K562 (cell line): ENCODE data around the gene SCYL1. TPM values are rescaled to one million over a fixed set of nuclear protein-coding genes. Genes with fewer than 3 reads are reported as not detected.

ENCODE experiments used
- BACH1 ChIP-seq: fragments of 200-800 bp; sonication (Bioruptor generic); IDR thresholded peaks from 2 replicates; pipeline ENCODE4 v1.6.1; 2016; ENCODE audit warnings: missing genetic modification characterization, missing compliant biosample characterization
- CBFA2T3 ChIP-seq: fragments of 450-650 bp; IDR thresholded peaks from 2 replicates; pipeline ENCODE4 v1.6.1; 2017
- CBX1 ChIP-seq: sonication (generic); IDR thresholded peaks from 2 replicates; pipeline ENCODE4 v1.6.1; 2016; ENCODE audit warnings: antibody characterized with exemption, low read depth, mild to moderate bottlenecking
- FOS ChIP-seq: IDR thresholded peaks from 3 replicates; pipeline ENCODE4 v1.6.1; 2011; ENCODE audit not compliant: insufficient read length; ENCODE audit errors: extremely low read depth
- NCOA2 ChIP-seq, 2 experiments: fragments of 450-650 bp; IDR thresholded peaks; 2 replicates each; pipeline ENCODE4 v1.6.1; 2018; ENCODE audit warnings: mild to moderate bottlenecking in 2 of 2, moderate library complexity in 1 of 2; ENCODE audit not compliant: partially characterized antibody in 2 of 2
- PHF8 ChIP-seq: fragments of 200-600 bp; sonication (generic); IDR thresholded peaks from 2 replicates; pipeline ENCODE4 v1.6.1; 2012; ENCODE audit warnings: mixed run types, mild to moderate bottlenecking, inconsistent platforms, low read length, moderate library complexity, borderline replicate concordance
- SMARCB1 ChIP-seq: IDR thresholded peaks from 2 replicates; pipeline ENCODE4 v1.6.1; 2011; ENCODE audit warnings: improper control_type of control experiment, low read depth; ENCODE audit not compliant: insufficient read length
- ZBTB8A ChIP-seq: fragments of 450-650 bp; IDR thresholded peaks from 2 replicates; pipeline ENCODE4 v1.6.1; 2018; ENCODE audit warnings: mild to moderate bottlenecking, moderate library complexity; ENCODE audit not compliant: partially characterized antibody
- ZFP36 ChIP-seq: fragments of 150-350 bp; IDR thresholded peaks from 2 replicates; pipeline ENCODE4 v1.6.1; 2018; ENCODE audit warnings: low read length, low read depth; ENCODE audit not compliant: partially characterized antibody
- ZFPM2 ChIP-seq: fragments of 250-450 bp; sonication (Bioruptor Pico); IDR thresholded peaks from 2 replicates; pipeline ENCODE4 v1.5.1; 2022; ENCODE audit warnings: mild to moderate bottlenecking
- ZNF354B ChIP-seq: fragments of 250-450 bp; sonication (Bioruptor Pico); IDR thresholded peaks from 2 replicates; pipeline ENCODE4 v1.4.0; 2020
- polyA plus RNA-seq, 8 experiments: library from polyadenylated mRNA; depleted of rRNA in 4 of 8; stranded (reverse) in 5 of 8; unstranded in 3 of 8; fragments of >200 nt; fragmentation: Nextera tagmentation in 2 of 8; fragmentation: Illumina TruSeq in 1 of 8; extraction: Ambion mirVana in 2 of 8; extraction: Trizol in 1 of 8; gene quantifications; 2 replicates each; pipeline versions ENCODE4 v1.2.1 to v1.2.3, GENCODE V29; 2011 to 2014; ENCODE audit warnings: inconsistent platforms in 1 of 8, missing spikeins in 1 of 8
- total RNA-seq, 7 experiments: library from RNA; depleted of rRNA in 6 of 7; stranded (reverse); fragments of >200 nt in 6 of 7; fragmentation: Illumina TruSeq in 2 of 7; extraction: Trizol in 2 of 7; gene quantifications; 2 replicates each; pipeline versions ENCODE4 v1.2.1 to v1.2.3, GENCODE V29; 2011 to 2021; ENCODE audit warnings: low replicate concordance in 1 of 7
- TF ChIP-seq, protein P1 (sequence below): fragments of 450-650 bp; IDR thresholded peaks from 2 replicates; pipeline ENCODE4 v1.6.1; 2016; ENCODE audit warnings: antibody characterized with exemption
- TF ChIP-seq, protein P2 (sequence below): IDR thresholded peaks from 3 replicates; pipeline ENCODE4 v1.6.1; 2011; ENCODE audit warnings: borderline replicate concordance, mild to moderate bottlenecking, moderate library complexity; ENCODE audit not compliant: insufficient read length; ENCODE audit errors: extremely low read depth
- TF ChIP-seq, protein P3 (sequence below): fragments of 250-450 bp; sonication (Bioruptor Pico); IDR thresholded peaks from 2 replicates; pipeline ENCODE4 v1.8.0; 2022; ENCODE audit warnings: inconsistent platforms
- TF ChIP-seq, protein P4 (sequence below): IDR thresholded peaks from 2 replicates; pipeline ENCODE4 v1.6.1; 2014; ENCODE audit warnings: antibody characterized with exemption
- TF ChIP-seq, protein P5 (sequence below): fragments of 450-650 bp; conservative IDR thresholded peaks from 2 replicates; pipeline ENCODE4 v1.6.1; 2016; ENCODE audit warnings: missing genetic modification characterization, low read depth, mild to moderate bottlenecking, missing compliant biosample characterization, moderate library complexity

Gene SCYL1
- total and polyA plus RNA-seq, 9 of the 15 experiments (the other 6 are each of a cell fraction or from before 2014, with no cell fraction given): 1.9 to 145 (median 57.6) TPM

DNA sequence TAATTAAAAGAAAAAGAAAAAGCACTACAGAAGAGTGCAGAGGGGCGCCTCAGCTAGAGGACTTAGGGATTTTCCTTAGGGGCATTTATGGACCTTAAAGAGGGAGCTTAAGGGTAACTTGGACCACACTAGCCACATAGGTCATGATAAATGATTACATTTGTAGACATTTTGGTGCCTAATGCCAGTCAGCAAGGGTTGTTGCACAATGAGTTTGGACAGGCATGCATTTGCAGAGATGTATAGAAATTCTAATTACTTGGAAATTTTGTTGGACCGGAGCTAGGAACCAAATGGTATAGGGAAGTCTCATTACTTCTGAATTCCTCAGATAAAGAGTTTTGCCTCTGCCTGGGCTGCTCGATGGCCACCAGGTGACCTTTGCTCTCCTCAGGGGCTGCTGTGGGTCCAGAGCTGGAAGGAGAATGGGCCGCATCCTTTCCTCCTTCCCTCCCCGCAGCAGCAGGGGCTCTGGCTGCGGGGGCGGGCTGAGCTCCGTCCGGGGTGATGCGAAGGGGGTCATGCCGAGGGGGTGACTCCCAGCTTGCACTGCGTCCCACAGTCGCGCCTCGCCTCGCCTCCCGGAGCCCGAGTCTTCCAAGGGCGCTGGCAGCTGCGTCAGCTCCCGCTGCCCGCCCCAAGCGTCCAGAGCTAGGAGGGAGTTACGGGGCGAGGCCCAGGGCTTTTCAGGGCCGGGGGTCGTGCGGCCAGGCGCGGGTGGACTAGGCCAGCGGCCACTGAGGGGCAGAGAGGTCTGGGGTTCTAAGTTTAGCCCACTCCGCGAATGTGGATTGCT is 46.3 kb upstream of the SCYL1 start (continued):
- TF ChIP-seq ZBTB8A (no peak), NCOA2 (IDR thresholded peaks at IDR 0.05; ENCODE audit: partially characterized antibody in 2 of 2) (no peak), BACH1 (tag) (no peak; the same call in 1 of the 2 replicates), CBX1 (no peak), ZFP36 (no peak), PHF8 (peak; percentile 49; the same call in 1 of the 2 replicates), CBFA2T3 (peak; percentile 66), SMARCB1 (no peak), ZFPM2 (CRISPR knock-in tag) (no peak), ZNF354B (CRISPR knock-in tag) (no peak), FOS (no peak)
- TF ChIP-seq, protein P1, sequence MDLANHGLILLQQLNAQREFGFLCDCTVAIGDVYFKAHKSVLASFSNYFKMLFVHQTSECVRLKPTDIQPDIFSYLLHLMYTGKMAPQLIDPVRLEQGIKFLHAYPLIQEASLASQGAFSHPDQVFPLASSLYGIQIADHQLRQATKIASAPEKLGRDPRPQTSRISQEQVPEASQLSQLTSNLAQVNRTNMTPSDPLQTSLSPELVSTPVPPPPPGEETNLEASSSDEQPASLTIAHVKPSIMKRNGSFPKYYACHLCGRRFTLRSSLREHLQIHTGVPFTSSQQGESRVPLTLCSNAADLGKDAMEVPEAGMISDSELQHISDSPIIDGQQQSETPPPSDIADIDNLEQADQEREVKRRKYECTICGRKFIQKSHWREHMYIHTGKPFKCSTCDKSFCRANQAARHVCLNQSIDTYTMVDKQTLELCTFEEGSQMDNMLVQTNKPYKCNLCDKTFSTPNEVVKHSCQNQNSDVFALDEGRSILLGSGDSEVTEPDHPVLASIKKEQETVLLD: no peak
- TF ChIP-seq, protein P2, sequence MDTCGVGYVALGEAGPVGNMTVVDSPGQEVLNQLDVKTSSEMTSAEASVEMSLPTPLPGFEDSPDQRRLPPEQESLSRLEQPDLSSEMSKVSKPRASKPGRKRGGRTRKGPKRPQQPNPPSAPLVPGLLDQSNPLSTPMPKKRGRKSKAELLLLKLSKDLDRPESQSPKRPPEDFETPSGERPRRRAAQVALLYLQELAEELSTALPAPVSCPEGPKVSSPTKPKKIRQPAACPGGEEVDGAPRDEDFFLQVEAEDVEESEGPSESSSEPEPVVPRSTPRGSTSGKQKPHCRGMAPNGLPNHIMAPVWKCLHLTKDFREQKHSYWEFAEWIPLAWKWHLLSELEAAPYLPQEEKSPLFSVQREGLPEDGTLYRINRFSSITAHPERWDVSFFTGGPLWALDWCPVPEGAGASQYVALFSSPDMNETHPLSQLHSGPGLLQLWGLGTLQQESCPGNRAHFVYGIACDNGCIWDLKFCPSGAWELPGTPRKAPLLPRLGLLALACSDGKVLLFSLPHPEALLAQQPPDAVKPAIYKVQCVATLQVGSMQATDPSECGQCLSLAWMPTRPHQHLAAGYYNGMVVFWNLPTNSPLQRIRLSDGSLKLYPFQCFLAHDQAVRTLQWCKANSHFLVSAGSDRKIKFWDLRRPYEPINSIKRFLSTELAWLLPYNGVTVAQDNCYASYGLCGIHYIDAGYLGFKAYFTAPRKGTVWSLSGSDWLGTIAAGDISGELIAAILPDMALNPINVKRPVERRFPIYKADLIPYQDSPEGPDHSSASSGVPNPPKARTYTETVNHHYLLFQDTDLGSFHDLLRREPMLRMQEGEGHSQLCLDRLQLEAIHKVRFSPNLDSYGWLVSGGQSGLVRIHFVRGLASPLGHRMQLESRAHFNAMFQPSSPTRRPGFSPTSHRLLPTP: no peak
- TF ChIP-seq, protein P3, sequence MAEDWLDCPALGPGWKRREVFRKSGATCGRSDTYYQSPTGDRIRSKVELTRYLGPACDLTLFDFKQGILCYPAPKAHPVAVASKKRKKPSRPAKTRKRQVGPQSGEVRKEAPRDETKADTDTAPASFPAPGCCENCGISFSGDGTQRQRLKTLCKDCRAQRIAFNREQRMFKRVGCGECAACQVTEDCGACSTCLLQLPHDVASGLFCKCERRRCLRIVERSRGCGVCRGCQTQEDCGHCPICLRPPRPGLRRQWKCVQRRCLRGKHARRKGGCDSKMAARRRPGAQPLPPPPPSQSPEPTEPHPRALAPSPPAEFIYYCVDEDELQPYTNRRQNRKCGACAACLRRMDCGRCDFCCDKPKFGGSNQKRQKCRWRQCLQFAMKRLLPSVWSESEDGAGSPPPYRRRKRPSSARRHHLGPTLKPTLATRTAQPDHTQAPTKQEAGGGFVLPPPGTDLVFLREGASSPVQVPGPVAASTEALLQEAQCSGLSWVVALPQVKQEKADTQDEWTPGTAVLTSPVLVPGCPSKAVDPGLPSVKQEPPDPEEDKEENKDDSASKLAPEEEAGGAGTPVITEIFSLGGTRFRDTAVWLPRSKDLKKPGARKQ (CRISPR knock-in tag): no peak
- TF ChIP-seq, protein P4, sequence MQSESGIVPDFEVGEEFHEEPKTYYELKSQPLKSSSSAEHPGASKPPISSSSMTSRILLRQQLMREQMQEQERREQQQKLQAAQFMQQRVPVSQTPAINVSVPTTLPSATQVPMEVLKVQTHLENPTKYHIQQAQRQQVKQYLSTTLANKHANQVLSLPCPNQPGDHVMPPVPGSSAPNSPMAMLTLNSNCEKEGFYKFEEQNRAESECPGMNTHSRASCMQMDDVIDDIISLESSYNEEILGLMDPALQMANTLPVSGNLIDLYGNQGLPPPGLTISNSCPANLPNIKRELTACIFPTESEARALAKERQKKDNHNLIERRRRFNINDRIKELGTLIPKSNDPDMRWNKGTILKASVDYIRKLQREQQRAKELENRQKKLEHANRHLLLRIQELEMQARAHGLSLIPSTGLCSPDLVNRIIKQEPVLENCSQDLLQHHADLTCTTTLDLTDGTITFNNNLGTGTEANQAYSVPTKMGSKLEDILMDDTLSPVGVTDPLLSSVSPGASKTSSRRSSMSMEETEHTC: no peak
- TF ChIP-seq, protein P5, sequence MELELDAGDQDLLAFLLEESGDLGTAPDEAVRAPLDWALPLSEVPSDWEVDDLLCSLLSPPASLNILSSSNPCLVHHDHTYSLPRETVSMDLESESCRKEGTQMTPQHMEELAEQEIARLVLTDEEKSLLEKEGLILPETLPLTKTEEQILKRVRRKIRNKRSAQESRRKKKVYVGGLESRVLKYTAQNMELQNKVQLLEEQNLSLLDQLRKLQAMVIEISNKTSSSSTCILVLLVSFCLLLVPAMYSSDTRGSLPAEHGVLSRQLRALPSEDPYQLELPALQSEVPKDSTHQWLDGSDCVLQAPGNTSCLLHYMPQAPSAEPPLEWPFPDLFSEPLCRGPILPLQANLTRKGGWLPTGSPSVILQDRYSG (tag): peak; percentile 21; the same call in 1 of the 2 replicates
